ENCODE data around the gene GGA1.
"Not testable (repeated sequence)": the region's sequence is repeated elsewhere in the genome, so short reads cannot be mapped to it uniquely, and the experiment has no call there.

Gene GGA1

DNA sequence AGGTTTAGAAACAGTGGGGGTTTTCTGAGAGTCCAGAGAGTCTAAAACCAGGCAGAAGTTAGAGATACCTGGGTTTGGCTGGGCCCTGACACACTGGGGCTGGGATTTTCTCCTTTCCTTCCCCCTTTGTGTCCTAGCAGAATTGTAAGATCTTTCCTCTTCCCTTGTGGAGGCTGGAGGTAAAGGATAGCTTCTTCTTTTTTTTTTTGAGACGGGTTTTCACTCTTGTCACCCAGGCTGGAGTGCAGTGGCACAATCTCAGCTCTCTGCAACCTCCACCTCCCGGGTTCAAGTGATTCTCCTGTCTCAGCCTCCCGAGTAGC is 1.5 kb downstream of the GGA1 start:
- not testable (repeated sequence) for DNase-seq

DNA sequence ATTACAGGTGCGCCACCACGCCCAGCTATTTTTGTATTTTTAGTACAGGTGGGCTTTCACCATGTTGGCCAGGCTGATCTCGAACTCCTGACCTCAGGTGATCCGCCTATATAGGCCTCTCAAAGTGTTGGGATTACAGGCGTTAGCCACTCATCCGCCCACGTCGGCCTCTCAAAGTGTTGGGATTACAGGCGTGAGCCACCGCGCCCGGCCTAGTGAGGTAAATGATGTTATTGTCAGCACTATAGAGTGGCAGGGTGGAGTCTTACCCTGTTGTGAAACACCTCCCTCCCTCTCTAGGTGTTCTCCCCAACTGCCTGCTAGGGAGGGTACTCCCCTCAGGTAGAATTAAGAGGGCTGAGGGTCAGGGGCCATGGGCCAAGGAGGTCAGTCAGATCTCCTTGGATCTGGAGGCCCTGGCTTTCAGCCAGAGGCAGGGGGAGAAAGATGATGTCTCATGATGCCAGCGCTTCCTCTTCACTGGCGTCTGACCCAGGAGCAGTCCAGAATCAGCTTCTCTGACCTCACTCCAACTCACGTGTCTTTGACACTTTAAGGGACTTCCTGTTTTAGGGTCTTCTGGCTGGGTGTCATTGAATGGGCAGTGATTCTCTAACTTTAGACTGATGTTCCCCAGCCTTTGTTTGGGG is 2.0 kb downstream of the GGA1 start:
- DNase-seq = peak; percentile 67

DNA sequence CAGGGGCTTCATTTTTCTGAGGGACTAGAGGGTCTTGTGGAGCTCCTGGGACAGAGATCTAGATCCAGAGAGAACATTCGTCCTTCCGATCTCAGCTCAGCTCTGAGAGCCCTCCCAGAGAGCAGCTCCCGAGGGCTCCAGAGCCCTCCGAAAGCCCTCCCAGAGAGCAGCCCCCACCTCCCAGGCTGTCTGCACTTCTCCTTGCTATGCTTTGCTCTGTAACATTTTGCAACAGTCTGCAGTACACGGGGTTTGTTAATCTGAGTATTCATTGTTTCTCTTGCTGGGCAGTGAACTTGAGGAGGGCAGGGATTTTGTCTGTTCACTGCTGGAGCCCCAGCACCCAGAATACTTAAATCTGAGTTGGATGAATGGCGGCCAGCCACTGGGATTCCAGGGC is 2.6 kb downstream of the GGA1 start:
- no peak for DNase-seq

DNA sequence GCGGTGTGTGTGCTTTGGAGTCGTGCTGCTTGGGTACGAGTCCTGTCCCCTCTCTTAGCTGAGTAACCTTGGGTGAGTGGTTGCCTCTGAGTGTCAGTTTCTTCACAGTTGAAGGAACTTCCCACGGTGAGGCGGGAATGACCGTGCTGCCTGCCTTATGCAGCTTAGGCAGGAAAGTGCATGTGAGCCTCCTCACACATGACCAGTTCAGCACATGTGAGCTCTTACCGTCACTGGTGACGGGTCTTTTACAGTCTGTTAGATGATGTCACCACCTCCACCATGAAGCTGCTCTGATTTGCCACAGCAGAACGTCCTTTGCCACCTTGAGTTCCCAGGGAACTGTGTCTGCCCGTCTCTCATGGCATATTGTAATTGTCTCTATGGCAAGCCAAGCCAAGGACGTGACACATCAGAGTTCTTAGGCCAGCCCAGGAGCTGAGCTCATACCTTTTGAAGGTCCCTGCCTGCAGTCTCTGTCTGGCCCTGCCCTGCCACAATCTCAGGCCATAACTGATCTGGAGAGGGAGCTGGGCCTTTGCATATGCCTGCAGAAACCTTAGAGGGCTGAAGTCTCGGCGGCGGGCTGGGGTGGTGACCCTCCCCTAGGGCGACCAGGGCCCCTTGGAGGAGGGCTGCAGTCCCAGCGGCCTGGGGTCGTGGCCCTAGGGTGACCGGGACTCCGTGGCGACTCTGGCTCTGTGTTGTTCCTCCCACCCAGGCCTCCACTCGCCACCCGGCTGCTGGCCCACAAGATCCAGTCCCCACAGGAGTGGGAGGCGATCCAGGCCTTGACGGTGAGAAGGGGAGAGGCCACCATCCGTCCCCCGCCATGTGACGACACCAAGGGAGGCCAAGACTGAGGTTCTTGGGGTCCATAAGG is 7.8 kb downstream of the GGA1 start:
- no peak for DNase-seq

DNA sequence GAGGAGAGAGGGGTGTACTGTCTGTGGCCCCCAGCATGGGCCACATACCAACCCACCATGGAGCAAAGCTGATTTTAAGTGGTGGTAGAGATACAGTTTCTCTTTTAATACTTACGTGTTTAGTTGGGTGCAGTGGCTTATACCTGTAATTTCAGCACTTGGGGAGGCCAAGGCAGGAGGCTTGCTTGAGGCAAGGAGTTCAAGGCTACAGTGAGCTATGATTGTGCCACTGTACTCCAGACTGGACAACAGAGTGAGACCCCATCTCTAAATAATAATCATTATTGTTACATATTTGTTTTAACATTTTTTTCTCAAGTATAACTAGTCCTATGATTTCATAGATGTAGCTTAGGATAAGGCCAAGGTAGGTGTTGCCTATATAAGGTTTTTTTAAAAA is 8.8 kb downstream of the GGA1 start:
- no peak for DNase-seq

DNA sequence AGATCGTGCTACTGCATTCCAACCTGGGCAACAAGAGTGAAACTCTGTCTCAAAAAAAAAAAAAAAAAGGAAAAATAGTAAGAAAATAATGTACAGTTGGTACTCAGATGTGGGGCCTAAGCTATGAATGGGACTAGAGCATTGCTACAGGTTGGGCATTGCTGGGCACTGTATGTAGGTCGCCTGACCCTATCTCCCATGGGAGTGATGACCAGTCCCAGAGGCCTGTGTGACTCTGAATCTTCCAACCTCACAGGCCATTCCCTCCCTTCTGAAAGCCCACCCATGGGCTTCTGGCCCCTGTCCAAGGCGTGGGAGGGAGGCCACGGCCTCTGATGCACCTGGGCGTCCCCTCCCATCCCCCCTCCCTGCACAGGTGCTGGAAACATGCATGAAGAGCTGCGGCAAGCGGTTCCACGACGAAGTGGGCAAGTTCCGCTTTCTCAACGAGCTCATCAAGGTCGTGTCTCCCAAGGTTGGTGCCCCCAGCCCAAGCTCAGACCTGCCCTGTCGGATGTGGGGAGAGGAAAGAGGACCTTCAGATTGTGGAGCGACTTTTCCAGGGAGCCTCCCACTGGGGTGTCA is 9.5 kb downstream of the GGA1 start:
- no peak for DNase-seq

DNA sequence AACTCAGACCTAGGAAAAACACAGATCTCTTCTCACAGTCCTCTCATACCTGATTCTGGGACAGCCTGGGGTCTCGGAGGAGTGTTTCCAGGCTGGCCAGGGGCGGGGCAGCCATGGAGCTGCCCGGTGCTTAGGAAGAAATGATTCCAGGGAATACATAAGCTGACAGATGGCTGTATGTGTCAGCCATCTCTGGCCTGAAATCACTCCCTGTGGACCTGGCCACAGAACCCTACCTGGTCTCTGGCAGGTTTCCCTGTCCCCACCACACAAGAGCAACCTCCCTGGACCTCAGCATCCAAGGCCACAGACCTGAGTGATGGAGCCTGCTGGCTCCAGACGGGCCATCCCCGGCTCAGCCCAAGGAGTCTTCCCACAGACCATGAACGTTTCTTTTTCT is 10.0 kb downstream of the GGA1 start:
- no peak for DNase-seq

DNA sequence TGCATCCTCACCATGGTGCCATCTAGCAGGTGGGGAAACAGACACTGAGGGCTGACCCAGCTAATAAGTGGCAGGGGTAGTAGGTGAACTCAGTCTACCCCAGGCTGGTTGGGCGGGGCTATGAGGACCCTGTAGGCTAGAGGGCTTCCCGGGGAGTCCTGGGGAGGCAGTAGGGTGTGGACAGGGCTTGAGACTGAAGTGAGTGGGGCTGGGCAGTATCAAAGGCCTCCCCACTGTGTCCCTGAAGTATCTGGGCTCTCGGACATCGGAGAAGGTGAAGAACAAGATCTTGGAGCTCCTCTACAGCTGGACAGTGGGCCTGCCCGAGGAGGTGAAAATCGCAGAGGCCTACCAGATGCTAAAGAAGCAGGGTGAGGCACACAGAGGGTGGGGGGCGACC is 11.4 kb downstream of the GGA1 start:
- no peak for DNase-seq

DNA sequence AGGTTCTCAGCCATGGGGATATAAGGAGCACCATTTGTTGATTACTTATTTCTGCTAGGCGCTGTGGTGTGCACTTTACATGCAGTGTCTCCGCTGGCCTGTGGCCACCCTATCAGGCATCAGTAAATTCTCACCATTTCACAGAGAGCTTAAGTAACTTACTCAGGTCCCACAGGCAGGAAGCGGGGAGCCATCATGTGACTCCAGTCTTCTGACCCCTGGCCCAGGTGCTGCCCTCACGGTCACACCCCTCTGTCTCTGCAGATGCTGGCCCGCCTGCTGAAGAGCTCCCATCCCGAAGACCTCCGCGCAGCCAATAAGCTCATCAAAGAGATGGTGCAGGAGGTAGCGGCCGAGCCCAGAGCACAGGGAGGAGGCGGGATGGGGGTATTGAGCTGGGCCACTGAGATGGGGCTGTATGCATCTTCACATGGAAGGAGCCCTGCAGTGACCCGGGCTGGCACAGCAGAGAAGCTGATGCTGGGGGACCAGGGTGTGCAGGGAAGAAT is 12.8 kb downstream of the GGA1 start:
- no peak for DNase-seq

DNA sequence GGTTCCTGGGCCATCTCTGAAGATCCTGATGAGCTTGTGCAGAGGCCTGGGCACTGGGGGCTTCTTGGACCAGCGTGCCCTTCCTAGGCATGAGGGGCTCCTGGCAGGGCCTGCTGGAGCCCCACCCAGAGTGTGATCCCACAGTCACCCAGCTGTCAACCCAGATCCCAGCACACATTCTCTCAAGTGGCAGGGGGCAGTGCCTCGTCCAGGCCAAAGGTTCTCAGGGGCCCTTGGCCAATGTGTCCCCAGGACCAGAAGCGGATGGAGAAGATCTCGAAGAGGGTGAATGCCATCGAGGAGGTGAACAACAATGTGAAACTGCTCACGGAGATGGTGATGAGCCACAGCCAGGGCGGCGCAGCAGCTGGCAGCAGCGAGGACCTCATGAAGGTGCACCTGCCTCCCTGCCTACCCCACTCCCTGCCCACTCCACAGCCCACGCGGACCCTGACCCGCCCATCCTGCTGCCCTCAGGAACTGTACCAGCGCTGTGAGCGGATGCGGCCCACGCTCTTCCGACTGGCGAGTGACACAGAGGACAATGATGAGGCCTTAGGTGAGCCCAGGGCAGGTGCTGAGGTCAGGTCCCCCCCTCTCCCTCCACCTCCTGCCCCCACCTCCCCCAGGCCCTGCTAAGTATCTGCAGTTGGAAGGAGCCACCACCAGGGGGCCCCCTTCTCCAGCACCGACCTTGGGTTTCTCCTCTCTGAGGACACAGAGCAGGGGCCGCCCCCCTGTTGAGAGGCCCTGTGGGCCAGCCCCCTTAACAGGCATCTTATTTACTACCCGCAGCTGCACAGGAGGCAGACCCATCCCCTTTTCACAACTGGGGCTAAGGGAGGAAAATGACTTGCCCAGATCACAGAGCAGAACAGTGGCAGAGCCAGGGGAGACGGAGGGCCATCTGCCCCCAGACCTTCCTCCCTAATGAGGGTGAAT is 14.7 kb downstream of the GGA1 start:
- DNase-seq = peak; percentile 81

DNA sequence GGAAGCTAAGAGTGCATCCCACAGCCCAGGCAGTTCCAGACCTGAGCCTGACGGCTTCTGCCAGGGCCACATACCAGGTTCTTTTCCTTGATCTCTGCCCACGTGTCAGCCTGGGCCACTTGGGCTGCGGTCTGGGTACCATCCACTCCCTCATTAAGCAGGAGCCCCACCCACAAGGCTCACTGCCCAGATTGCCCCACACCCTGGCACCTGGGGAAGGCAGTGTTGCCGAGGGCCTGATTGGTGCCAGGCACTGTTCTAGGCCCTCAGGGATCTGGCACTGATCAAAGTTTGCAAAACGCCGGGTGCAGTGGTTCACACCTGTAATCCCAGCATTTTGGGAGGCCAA is 15.4 kb downstream of the GGA1 start:
- DNase-seq = no peak

DNA sequence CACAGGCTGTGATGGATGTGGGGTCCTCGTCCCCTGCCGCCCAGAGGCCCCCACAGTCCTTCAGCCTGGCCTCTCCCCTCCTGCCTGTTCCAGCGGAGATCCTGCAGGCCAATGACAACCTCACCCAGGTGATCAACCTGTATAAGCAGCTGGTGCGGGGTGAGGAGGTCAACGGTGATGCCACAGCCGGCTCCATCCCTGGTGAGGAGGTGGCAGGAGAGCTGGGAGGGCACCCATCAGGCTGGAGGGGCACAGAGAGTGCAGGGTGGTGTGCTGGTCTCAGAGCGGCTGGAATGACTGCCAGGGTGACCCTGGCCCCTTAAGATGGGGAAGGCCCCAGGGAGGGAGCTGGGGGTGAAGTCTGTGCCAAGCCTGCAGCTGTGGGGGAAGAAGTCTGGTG is 16.2 kb downstream of the GGA1 start:
- no peak for DNase-seq

DNA sequence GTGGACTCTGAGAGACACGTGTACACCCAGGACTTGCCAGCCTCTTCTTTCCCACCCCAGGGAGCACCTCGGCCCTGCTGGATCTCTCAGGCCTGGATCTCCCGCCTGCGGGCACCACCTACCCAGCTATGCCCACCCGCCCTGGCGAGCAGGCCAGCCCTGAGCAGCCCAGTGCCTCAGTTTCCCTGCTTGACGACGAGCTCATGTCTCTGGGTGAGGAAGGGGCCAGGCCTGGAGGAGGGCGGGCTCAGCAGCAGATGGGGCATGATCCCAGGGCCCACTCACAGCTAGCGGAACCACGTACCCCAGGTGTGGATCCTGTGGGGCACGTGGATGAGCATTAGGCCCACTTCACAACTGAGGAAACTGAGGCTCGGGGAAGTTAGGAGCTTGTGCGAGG is 17.1 kb downstream of the GGA1 start:
- DNase-seq = no peak

DNA sequence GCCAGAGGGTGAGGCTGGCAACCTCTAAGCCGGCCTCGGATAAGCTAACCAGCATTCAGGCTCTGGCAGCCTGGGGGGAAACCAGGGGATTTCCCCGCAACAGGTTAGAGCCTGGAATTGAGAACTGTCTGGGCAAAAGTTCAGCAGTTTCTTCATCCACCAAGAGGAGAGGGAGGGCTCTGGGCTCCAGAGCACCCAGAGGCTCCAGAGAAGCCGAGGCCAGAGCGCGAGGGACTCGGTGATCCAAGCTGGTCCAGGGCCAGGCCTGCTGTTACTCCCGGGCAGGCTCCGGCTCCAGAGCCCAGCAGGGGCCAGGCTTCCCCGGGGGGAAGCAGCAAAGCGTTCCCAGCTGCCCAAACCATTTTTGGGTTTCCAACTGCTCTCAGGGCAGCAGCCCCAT is 17.5 kb downstream of the GGA1 start:
- DNase-seq = no peak

DNA sequence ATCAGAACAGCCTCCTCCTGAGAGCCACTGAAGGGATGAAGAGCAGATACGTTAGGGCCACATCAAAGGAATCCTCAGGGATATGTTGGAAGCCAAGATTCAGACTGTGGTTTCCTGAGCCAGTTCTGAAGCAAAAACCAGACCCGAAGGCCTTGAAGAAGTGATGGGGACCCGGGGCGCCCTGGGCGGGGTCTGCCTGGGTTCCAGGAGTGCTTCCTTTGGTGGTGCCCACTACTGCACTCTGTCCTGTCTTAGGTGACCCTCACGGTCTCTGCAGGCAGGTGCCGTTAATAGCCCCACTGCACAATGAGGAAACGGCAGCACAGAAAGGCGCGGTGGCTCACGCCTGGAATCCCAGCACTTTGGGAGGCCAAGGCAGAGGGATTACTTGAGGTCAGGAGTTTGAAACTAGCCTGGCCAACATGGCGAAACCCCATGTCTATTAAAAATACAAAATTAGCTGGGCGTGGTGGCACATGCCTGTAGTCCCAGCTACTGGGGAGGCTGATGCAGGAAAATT is 18.0 kb downstream of the GGA1 start:
- DNase-seq = no peak

DNA sequence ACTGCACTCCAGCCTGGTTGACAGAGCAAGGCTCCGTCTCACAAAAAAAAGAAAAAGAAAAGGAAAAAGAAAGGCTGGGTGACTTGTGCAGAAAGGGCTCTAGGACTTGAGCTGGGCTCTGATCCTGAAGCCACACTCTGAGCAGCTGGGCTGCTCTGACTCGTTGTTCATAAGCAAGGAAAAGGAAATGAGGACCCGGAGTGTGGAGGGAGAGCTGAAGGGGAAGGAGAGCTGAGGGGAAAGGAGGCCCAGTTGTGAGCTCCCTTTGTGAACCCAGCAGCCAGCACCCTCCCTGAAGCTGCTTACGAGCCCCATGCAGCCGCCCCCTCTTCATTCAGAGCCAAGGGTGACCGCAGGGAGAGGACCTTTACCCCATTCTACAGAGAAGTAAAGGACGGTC is 18.5 kb downstream of the GGA1 start:
- no peak for DNase-seq

DNA sequence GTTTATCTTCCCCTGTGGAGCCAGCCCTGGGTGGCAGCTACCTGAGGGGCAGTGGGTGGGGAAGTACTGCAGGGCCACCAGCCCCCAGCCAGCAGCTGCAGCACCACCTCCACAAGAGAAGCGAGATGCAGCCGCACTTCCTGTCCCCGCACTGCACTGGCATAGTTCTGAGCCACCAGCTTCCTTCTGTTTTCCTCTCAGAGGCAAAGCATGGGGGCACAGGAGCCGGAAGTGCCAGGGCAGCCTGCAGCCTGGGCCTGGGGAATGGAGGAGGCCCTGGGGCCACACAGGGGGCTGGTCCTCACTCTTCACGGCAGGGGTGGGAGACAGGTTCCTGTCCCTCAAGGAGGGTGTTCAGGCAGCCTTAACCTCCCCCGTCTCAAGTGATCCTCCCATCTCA is 18.9 kb downstream of the GGA1 start:
- DNase-seq = peak; percentile 68

DNA sequence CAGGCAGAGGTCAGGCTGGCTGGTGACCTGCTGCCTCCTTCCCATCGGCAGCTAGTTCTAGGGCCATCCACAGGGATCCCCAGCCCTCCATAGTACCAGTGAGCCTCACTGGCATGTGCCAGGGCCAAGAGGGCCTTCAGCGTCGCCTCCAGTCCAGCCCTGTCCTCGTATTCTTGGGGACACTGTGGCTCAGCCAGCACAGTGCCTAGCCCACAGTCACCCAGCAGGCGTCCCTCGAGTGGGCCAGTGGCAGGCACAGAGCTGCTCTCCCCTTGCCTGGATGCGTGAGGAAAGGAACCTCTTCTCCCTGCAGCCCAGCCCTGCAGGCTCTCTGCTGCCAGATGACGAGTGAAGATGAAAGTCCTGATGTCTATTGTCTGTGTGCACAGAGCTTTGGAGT is 20.2 kb downstream of the GGA1 start:
- no peak for DNase-seq

DNA sequence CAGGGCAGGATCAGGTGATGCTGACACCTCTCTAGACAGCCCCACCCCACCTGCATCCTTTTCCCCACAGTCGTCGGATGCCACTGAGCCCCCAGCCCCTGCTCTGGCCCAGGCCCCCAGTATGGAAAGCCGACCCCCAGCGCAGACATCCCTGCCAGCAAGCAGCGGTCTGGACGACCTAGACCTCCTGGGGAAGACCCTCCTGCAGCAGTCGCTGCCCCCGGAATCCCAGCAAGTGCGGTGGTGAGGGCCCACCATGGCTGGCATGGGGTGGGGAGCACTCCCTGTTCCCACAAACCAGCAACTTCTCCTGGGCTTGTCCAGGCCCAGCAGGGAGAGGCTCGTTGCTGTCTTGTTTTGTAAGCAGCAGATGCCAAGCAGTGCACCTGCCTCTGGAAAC is 21.3 kb downstream of the GGA1 start:
- DNase-seq = no peak

DNA sequence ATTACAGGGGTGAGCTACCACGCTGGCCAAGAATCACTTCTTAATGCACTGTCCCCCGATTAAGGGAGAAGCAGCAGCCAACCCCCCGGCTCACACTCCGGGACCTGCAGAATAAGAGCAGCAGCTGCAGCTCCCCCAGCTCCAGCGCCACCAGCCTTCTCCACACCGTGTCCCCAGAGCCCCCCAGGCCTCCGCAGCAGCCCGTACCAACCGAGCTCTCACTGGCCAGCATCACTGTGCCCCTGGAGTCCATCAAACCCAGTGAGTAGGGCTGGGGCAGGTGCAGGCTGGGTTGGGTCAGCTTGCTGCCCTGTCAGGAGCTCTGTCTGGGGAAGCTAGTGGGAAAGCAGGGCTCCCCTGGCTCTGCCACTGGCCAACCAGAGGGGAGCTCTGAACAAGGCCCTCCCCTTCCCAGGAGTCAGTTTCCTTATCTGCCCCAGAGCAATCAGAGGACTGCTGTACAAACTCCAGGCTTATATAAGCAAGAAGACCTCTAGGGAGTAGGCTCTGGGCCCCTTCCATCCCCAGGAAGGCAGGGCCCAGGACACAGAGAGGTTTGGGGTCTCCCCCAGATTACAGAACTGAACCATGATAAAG is 22.3 kb downstream of the GGA1 start:
- peak; percentile 66 for DNase-seq

DNA sequence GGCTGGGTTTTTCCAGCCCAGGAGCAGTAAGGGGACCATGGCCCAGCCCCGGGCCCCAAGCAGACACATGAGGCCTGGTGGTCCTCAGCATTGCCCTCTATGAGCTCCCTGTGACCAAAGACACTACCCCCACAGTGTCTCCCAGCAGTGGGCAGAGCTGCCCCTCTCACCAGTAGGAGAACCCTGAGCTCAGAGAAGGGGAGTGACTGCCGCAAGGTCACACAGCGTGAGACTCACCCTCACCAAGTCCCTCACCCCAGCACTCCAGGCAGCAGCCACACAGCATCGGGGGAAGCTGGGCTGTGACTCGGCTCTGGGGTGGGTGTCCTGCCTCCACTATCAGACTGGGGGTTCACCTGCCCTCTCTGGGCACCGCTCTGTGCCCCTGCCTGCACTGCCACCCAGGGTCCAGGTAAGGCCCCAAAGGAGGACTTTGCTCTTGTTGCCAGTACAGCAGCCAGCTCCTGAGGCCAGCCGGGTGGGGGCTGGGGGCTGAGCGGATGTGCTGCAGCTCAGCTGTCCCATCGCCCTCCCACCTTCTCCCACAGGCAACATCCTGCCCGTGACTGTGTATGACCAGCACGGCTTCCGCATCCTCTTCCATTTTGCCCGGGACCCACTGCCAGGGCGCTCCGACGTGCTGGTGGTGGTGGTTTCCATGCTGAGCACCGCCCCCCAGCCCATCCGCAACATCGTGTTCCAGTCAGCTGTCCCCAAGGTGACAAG is 23.0 kb downstream of the GGA1 start:
- DNase-seq = no peak

All from hematopoietic multipotent progenitor cell treated with erythropoietin and hydrocortisone succinate and interleukin-3 and kit ligand, for 4 days (in vitro differentiated cells).